ENCODE results near the gene BAX. TPM values are rescaled to one million over a fixed set of nuclear protein-coding genes. Genes with fewer than 3 reads are reported as not detected.

Gene BAX
- 183 and 190 TPM in 2 replicates for total RNA-seq

GRCh38 chr19:48954595-48955307 lies at the start of gene BAX:
TSS of gene BAX (plus strand) at chr19:48954875. CDS start at chr19:48954929, 54 bp downstream.

DNA sequence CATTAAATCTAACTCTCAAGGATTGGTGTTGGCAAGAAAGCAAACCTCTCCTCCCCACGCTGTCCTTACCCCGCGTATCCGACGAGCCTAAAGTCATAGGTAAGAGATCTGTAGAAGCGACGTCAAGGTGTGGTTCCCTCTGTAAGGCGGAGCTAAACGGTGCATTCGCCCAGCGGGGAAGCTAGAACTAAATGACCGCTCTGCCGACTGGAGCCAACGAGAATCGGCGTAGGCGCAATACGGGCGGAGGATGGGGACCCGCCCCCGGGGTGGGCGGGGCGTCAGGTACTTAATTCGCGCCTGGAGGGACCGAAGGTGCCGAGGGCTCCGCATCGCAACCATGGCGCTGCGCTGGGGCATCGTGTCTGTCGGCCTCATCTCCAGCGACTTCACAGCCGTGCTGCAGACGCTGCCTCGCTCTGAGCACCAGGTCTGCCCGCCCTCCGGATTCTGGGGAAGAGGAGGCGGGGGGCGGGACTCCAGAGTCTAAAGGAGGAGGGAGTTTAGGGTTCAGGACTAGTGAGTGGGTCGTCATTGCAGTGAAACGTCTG lies 21.2 kb upstream of the BAX start, which contains the start of gene DHDH:
Gene DHDH (plus strand): TSS at position 318 of the 551 bp plus-strand sequence. CDS start 23 bp downstream, at position 341.

GRCh38 chr19:48965040-48965805 lies 10.5 kb downstream of the BAX start, which contains the start of gene FTL:
TSS of gene FTL (plus strand) at chr19:48965309. CDS start at chr19:48965508, 199 bp downstream.

GRCh38 chr19:48993175-48994034 lies 38.7 kb downstream of the BAX start, which contains the start of the genes GYS1 and RUVBL2:
TSS of gene GYS1 (minus strand) at chr19:48993309. CDS start at chr19:48993112, 197 bp downstream.
TSS of gene RUVBL2 (plus strand) at chr19:48993887. CDS start at chr19:48993912, 25 bp downstream.

Other genes starting within 250 kb of the BAX start
- 0.67 and 1.6 TPM in 2 replicates for gene MAMSTR, start 235.2 kb upstream of the BAX start, total RNA-seq
- 196 and 205 TPM in 2 replicates for gene RASIP1, start 214.3 kb upstream of the BAX start, total RNA-seq
- 0.47 TPM in 1 of 2 replicates, not detected in the other for gene IZUMO1, start 208.0 kb upstream of the BAX start, total RNA-seq
- gene FUT1, start 202.2 kb upstream of the BAX start, total RNA-seq = 5.3 and 6.6 TPM in 2 replicates
- not detected in 2 replicates for gene FGF21, start 199.4 kb upstream of the BAX start, total RNA-seq
- 69.9 and 77.6 TPM in 2 replicates for gene BCAT2, start 143.8 kb upstream of the BAX start, total RNA-seq
- 12.5 and 13.3 TPM in 2 replicates for gene HSD17B14, start 118.4 kb upstream of the BAX start, total RNA-seq
- gene PLEKHA4, start 86.3 kb upstream of the BAX start, total RNA-seq = 0.93 and 0.98 TPM in 2 replicates
- 77.9 and 85.9 TPM in 2 replicates for gene PPP1R15A, start 82.5 kb upstream of the BAX start, total RNA-seq
- not detected in 2 replicates for gene TULP2, start 56.1 kb upstream of the BAX start, total RNA-seq
- 222 and 225 TPM in 2 replicates for gene NUCB1, start 54.6 kb upstream of the BAX start, total RNA-seq
- not detected in 2 replicates for gene DHDH, start 21.2 kb upstream of the BAX start, total RNA-seq
- gene FTL, start 10.4 kb downstream of the BAX start, total RNA-seq = 3,431 and 3,702 TPM in 2 replicates
- gene GYS1, start 38.4 kb downstream of the BAX start, total RNA-seq = 34.5 and 35.0 TPM in 2 replicates
- gene RUVBL2, start 39.0 kb downstream of the BAX start, total RNA-seq = 231 and 259 TPM in 2 replicates
- not detected in 2 replicates for gene LHB, start 62.2 kb downstream of the BAX start, total RNA-seq
- gene CGB3, start 69.5 kb downstream of the BAX start, total RNA-seq = not detected in 2 replicates
- gene CGB2, start 77.0 kb downstream of the BAX start, total RNA-seq = not detected in 2 replicates
- gene CGB1, start 82.0 kb downstream of the BAX start, total RNA-seq = not detected in 2 replicates
- gene CGB5, start 89.0 kb downstream of the BAX start, total RNA-seq = not detected in 2 replicates
- not detected in 2 replicates for gene CGB8, start 94.2 kb downstream of the BAX start, total RNA-seq
- gene CGB7, start 102.9 kb downstream of the BAX start, total RNA-seq = 0.53 TPM in 1 of 2 replicates, not detected in the other
- not detected in 2 replicates for gene NTF4, start 109.9 kb downstream of the BAX start, total RNA-seq
- gene KCNA7, start 117.8 kb downstream of the BAX start, total RNA-seq = not detected in 2 replicates
- gene SNRNP70, start 130.6 kb downstream of the BAX start, total RNA-seq = 173 and 204 TPM in 2 replicates
- 4.9 and 5.3 TPM in 2 replicates for gene LIN7B, start 159.5 kb downstream of the BAX start, total RNA-seq
- gene C19orf73, start 164.3 kb downstream of the BAX start, total RNA-seq = 2.1 and 3.3 TPM in 2 replicates
- 3.4 and 3.9 TPM in 2 replicates for gene PPFIA3, start 164.7 kb downstream of the BAX start, total RNA-seq
- not detected in 2 replicates for gene HRC, start 200.5 kb downstream of the BAX start, total RNA-seq
- gene TRPM4, start 202.9 kb downstream of the BAX start, total RNA-seq = 19.6 and 25.9 TPM in 2 replicates

Data from mammary microvascular endothelial cell (primary cell).